Spleen (tissue), 11 donors: ENCODE data around the gene IRX6. TPM values are rescaled to one million over a fixed set of nuclear protein-coding genes. Genes with fewer than 3 reads are reported as not detected.

ENCODE experiments used
- DNase-seq: peaks from one replicate; pipeline ENCODE4 v3.0.0-alpha.2; 2020
- H3K27ac ChIP-seq, 8 donors: fragments of 200-600 bp; sonication (generic) in 7 of 8; 1 replicate in 4 of 8; 2 replicates in 4 of 8; pipeline versions ENCODE4 v1.5.0 to v1.8.0; 2016 to 2021; ENCODE audit warnings: inconsistent platforms in 4 of 8, mild to moderate bottlenecking in 4 of 8, moderate library complexity in 1 of 8
- H3K27me3 ChIP-seq, 7 donors: fragments of 200-600 bp; sonication (generic) in 6 of 7; replicated peaks in 1 of 7; 1 replicate in 4 of 7; 2 replicates in 3 of 7; pipeline versions ENCODE4 v1.5.0 to v1.8.0; 2016 to 2021; ENCODE audit warnings: inconsistent platforms in 3 of 7, mild to moderate bottlenecking in 1 of 7
- H3K36me3 ChIP-seq, 6 donors: fragments of 200-600 bp; sonication (generic) in 5 of 6; 1 replicate in 4 of 6; 2 replicates in 2 of 6; pipeline versions ENCODE4 v1.5.0 to v1.8.0; 2016 to 2021; ENCODE audit warnings: inconsistent platforms in 2 of 6
- H3K4me1 ChIP-seq, 6 donors: fragments of 200-600 bp; sonication (generic) in 5 of 6; 1 replicate in 3 of 6; 2 replicates in 3 of 6; pipeline versions ENCODE4 v1.5.0 to v1.8.0; 2016 to 2021; ENCODE audit warnings: inconsistent platforms in 3 of 6
- H3K4me3 ChIP-seq, 8 donors: fragments of 200-600 bp; sonication (generic) in 7 of 8; 1 replicate in 4 of 8; 2 replicates in 4 of 8; pipeline versions ENCODE4 v1.5.0 to v1.8.0; 2016 to 2021; ENCODE audit warnings: inconsistent platforms in 4 of 8, mild to moderate bottlenecking in 4 of 8, moderate library complexity in 2 of 8
- H3K9me3 ChIP-seq, 8 donors: fragments of 200-600 bp; sonication (generic) in 7 of 8; 1 replicate in 4 of 8; 2 replicates in 4 of 8; pipeline versions ENCODE4 v1.5.0 to v1.8.0; 2016 to 2021; ENCODE audit warnings: inconsistent platforms in 4 of 8
- CTCF ChIP-seq, 11 experiments: fragments of 200-600 bp in 7 of 11; fragments of 450-650 bp in 4 of 11; sonication (generic) in 4 of 11; IDR thresholded peaks in 8 of 11; conservative IDR thresholded peaks in 3 of 11; 1 replicate in 7 of 11; 2 replicates in 4 of 11; pipeline versions ENCODE4 v1.4.0 to v1.8.0; 2016 to 2021; ENCODE audit warnings: antibody characterized with exemption in 11 of 11, inconsistent platforms in 4 of 11, mild to moderate bottlenecking in 1 of 11
- POLR2A ChIP-seq, 3 donors: fragments of 450-650 bp; IDR thresholded peaks; one replicate each; pipeline ENCODE4 v1.5.1; 2017; ENCODE audit warnings: antibody characterized with exemption in 3 of 3, mild to moderate bottlenecking in 1 of 3
- POLR2AphosphoS5 ChIP-seq, 3 donors: sonication (generic); formaldehyde crosslinking; IDR thresholded peaks; one replicate each; pipeline ENCODE4 v1.5.1; 2017; ENCODE audit warnings: antibody characterized with exemption in 3 of 3
- WGBS, 5 donors: extraction: QIAGEN DNeasy Blood & Tissue Kit in 3 of 5; methylation state at CpG; one replicate each; pipeline versions ENCODE4 v1.1.5 to v1.1.7; 2013 to 2018; 5-methylcytosine and 5-hydroxymethylcytosine counted together
- intact Hi-C: fragments of 100-400 bp; cut with DNase I; formaldehyde crosslinking; loops from one replicate; pipeline ENCODE4 v1.15.0; 2023; ENCODE audit warnings: low total_unique reads
- polyA plus RNA-seq, 3 donors: library from polyadenylated mRNA; stranded (reverse); fragments of 200-250 nt; gene quantifications; one replicate each; pipeline ENCODE4 v1.2.1, GENCODE V29; 2013
- total RNA-seq, 7 donors: library from RNA; depleted of rRNA in 3 of 7; stranded (reverse); fragments of >200 nt in 3 of 7; fragmentation: NEBNext Ultra II Directional in 4 of 7; extraction: Animal tissue kit (Norgen Biotek cat#: 25700) in 4 of 7; gene quantifications; one replicate each; pipeline versions ENCODE4 v1.1.0 to v1.2.1, GENCODE V29; 2016 to 2021
- donor health status: healthy with polysubstance abuse.
- donor health status: DM: no; HTN: no; CAD: no; lungs with moderate emphysema.
- donor health status: DM: no; HTN: no; CAD: no.
- donor health status: Bipolar disorder and iron deficiency.
- donor health status: healthy.
- donor health status: DM: no; HTN: no; CAD: no.
- donor health status: DM: yes; HTN: yes; CAD: no.

The IRX6 gene
- total and polyA plus RNA-seq, 10 donors, result 0.08 to 1.9 (median 0.40) TPM; not detected in 1

GRCh38 chr16:55338646-55339045 is 14.6 kb downstream of the IRX6 start:
- TF ChIP-seq CTCF (IDR thresholded peaks at IDR 0.05 in 8 of 11, conservative IDR thresholded peaks at IDR 0.05 in 3 of 11) (no peak), POLR2A (IDR thresholded peaks at IDR 0.05) (no peak), POLR2AphosphoS5 (IDR thresholded peaks at IDR 0.05) (no peak)
- H3K27ac ChIP-seq, result no peak overlapping the region
- peaks cover 0 to 22% (median 0%) of the 10 kb centered on the region in 7 donors for H3K27me3 ChIP-seq
- H3K4me3 ChIP-seq, result no peak overlapping the region
- DNase-seq, result no peak
- intact Hi-C loops, result no loop called here
- WGBS, 5 donors, result 15 to 28% (median 21%) methylated on average over 5 of the region's 5 CpGs
- no peaks in the 10 kb centered on the region for H3K9me3 ChIP-seq
- H3K4me1 ChIP-seq, result peaks cover 0 to 5% (median 0%) of the 10 kb centered on the region in 6 donors
- no peaks in the 10 kb centered on the region for H3K36me3 ChIP-seq

- no peak for TF ChIP-seq POLR2AphosphoS5 (IDR thresholded peaks at IDR 0.05)
- Histone ChIP-seq H3K4me1 (no peaks in the 10 kb centered on the region), H3K27me3 (peaks cover 0 to 22% (median 0%) of the 10 kb centered on the region in 7 donors), H3K36me3 (no peaks in the 10 kb centered on the region), H3K4me3 (no peak overlapping the region), H3K27ac (no peak overlapping the region), H3K9me3 (no peaks in the 10 kb centered on the region)
- intact Hi-C loops, result no loop called here
- no peak for DNase-seq
- 69 to 85% (median 74%) methylated on average over 1 of the region's 1 CpG for WGBS, 5 donors
Measured at GRCh38 chr16:55340445-55340844, 16.4 kb downstream of the IRX6 start.

- H3K9me3 ChIP-seq, result no peaks in the 10 kb centered on the region
- DNase-seq, result no peak
- peaks cover 0 to 22% (median 0%) of the 10 kb centered on the region in 7 donors for H3K27me3 ChIP-seq
- 84 to 90% (median 85%) methylated on average over 4 of the region's 4 CpGs for WGBS, 5 donors
- no peak for TF ChIP-seq POLR2A (IDR thresholded peaks at IDR 0.05)
- TF ChIP-seq POLR2AphosphoS5 (IDR thresholded peaks at IDR 0.05), result no peak
- intact Hi-C loops, result no loop called here
- no peak overlapping the region for H3K27ac ChIP-seq
- H3K4me3 ChIP-seq, result no peak overlapping the region
- H3K36me3 ChIP-seq, result no peaks in the 10 kb centered on the region
- H3K4me1 ChIP-seq, result no peaks in the 10 kb centered on the region
Measured at GRCh38 chr16:55341681-55342080, 17.7 kb downstream of the IRX6 start.

- WGBS, 5 donors, result 88 to 98% (median 92%) methylated on average over 6 of the region's 6 CpGs
Measured at GRCh38 chr16:55346475-55346874, 22.5 kb downstream of the IRX6 start.

GRCh38 chr16:55349867-55350266 is 25.9 kb downstream of the IRX6 start:
- intact Hi-C loops, result no loop called here
- Histone ChIP-seq H3K27me3 (no peaks in the 10 kb centered on the region), H3K27ac (no peak overlapping the region), H3K9me3 (peaks cover 0 to 4% (median 0%) of the 10 kb centered on the region in 8 donors), H3K4me1 (no peaks in the 10 kb centered on the region), H3K4me3 (no peak overlapping the region), H3K36me3 (no peaks in the 10 kb centered on the region)
- 67 to 94% (median 92%) methylated on average over 1 of the region's 1 CpG for WGBS, 5 donors
- TF ChIP-seq POLR2AphosphoS5 (IDR thresholded peaks at IDR 0.05) (no peak), POLR2A (IDR thresholded peaks at IDR 0.05) (no peak), CTCF (IDR thresholded peaks at IDR 0.05 in 8 of 11, conservative IDR thresholded peaks at IDR 0.05 in 3 of 11) (no peak)
- no peak for DNase-seq

More at GRCh38 chr16:55346475-55346874, 22.5 kb downstream of the IRX6 start:
- Histone ChIP-seq H3K27me3 (peaks cover 0 to 8% (median 0%) of the 10 kb centered on the region in 7 donors), H3K4me3 (no peak overlapping the region), H3K4me1 (no peaks in the 10 kb centered on the region), H3K27ac (no peak overlapping the region), H3K9me3 (no peaks in the 10 kb centered on the region), H3K36me3 (no peaks in the 10 kb centered on the region)
- no peak for DNase-seq
- intact Hi-C loops, result no loop called here
- TF ChIP-seq POLR2AphosphoS5 (IDR thresholded peaks at IDR 0.05) (no peak), POLR2A (IDR thresholded peaks at IDR 0.05) (no peak), CTCF (IDR thresholded peaks at IDR 0.05 in 8 of 11, conservative IDR thresholded peaks at IDR 0.05 in 3 of 11) (no peak)
